Measurements from ENCODE around the gene LALBA.
A peak's percentile ranks its signal among the peaks of the same experiment; 100 is the strongest.
"Not testable (repeated sequence)": the region's sequence is repeated elsewhere in the genome, so short reads cannot be mapped to it uniquely, and the experiment has no call there.

Gene LALBA

DNA sequence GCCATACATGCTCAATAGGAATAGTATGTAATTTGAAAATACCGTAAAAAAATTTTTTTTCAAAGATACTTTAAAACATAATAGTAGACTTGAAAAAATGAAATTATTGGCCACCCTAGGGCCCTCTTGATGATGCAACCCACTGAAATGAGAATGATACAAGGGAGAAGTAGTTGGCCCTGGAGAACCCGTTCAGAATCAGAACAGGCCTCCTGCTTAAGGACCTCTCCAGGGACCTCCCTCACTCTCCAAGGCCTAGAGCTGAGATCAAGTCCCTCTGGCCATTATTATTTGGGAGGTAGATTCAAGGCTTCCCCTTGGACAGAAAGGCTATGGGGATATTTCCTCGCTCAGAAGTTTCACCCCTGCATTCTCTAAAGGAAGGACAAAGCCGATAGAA is 11.9 kb downstream of the LALBA start:
- no peak overlapping the region for H3K4me3 ChIP-seq (ENCODE audit: low read depth, low read length)
- in situ Hi-C loops (cut with HindIII; ENCODE audit: low sequenced_read_pairs): no loop called here
- TF ChIP-seq, protein P1, sequence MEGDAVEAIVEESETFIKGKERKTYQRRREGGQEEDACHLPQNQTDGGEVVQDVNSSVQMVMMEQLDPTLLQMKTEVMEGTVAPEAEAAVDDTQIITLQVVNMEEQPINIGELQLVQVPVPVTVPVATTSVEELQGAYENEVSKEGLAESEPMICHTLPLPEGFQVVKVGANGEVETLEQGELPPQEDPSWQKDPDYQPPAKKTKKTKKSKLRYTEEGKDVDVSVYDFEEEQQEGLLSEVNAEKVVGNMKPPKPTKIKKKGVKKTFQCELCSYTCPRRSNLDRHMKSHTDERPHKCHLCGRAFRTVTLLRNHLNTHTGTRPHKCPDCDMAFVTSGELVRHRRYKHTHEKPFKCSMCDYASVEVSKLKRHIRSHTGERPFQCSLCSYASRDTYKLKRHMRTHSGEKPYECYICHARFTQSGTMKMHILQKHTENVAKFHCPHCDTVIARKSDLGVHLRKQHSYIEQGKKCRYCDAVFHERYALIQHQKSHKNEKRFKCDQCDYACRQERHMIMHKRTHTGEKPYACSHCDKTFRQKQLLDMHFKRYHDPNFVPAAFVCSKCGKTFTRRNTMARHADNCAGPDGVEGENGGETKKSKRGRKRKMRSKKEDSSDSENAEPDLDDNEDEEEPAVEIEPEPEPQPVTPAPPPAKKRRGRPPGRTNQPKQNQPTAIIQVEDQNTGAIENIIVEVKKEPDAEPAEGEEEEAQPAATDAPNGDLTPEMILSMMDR (IDR thresholded peaks at IDR 0.05; ENCODE audit: low read depth, low read length): no peak
- DNase-seq (ENCODE audit: low read depth, low spot score): no peak

DNA sequence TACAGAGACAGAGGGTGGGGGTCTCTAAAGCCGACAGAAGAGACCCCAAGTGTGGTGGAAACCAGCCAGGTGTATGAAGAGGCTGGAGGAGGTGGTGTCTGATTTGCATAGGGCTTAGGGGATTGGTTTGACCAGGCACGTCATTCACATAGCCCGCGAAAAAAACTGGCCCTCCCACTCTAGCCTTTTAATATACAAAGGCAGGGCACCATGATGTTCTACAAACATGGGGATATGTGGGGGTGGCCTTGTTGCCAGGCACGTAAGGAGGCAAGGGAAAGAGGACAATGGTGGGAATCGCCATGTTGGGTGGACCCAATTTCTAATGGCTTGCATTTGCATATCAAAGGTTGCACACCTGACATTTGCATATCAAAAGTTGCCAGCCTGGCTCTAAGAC is 13.2 kb downstream of the LALBA start:
- in situ Hi-C loops (cut with HindIII; ENCODE audit: low sequenced_read_pairs): no loop called here
- no peak overlapping the region for H3K4me3 ChIP-seq (ENCODE audit: low read depth, low read length)
- TF ChIP-seq, protein P1 (IDR thresholded peaks at IDR 0.05; ENCODE audit: low read depth, low read length): no peak
- no peak for DNase-seq (ENCODE audit: low read depth, low spot score)

DNA sequence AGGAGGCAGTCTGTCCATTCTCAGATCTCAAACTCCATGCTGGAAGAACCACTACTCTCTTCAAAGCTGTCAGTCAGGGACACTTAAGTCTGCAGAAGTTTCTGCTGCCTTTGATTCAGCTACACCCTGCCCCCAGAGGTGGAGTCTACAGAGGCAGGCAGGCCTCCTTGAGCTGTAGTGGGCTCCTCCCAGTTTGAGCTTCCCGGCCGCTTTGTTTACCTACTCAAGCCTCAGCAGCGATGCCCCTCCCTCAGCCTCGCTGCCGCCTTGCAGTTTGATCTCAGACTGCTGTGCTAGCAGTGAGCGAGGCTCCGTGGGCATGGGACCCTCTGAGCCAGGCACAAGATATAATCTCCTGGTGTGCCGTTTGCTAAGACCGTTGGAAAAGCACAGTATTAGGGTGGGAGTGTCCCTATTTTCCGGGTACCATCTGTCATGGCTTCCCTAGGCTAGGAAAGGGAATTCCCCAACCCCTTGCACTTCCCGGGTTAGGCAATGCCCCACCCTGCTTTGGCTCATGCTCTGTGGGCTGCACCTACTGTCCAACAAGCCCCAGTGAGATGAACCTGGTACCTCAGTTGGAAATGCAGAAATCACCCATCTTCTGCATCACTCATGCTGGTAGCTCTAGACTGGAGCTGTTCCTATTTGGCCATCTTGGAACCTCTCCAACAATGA is 16.0 kb downstream of the LALBA start:
- DNase-seq (ENCODE audit: low read depth, low spot score); in situ Hi-C loops (cut with HindIII; ENCODE audit: low sequenced_read_pairs); H3K4me3 ChIP-seq (ENCODE audit: low read depth, low read length): not testable (repeated sequence)

GRCh38 chr12:48551636-48552035 is 18.2 kb downstream of the LALBA start:
- in situ Hi-C loops (cut with HindIII; ENCODE audit: low sequenced_read_pairs); H3K4me3 ChIP-seq (ENCODE audit: low read depth, low read length); DNase-seq (ENCODE audit: low read depth, low spot score): not testable (repeated sequence)

DNA sequence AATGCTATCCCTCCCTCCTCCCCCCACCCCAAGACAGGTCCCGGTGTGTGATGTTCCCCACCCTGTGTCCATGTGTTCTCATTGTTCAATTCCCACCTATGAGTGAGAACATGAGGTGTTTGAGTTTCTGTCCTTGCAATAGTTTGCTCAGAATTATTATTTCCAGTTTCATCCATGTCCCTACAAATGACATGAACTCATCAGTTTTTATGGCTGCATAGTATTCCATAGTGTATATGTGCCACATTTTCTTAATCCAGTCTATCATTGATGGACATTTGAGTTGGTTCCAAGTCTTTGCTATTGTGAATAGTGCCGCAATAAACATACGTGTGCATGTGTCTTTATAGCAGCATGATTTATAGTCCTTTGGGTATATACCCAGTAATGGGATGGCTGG is 22.8 kb downstream of the LALBA start:
- DNase-seq (ENCODE audit: low read depth, low spot score); H3K4me3 ChIP-seq (ENCODE audit: low read depth, low read length); in situ Hi-C loops (cut with HindIII; ENCODE audit: low sequenced_read_pairs): not testable (repeated sequence)

- in situ Hi-C loops (cut with HindIII; ENCODE audit: low sequenced_read_pairs): no loop called here
- no peak for DNase-seq (ENCODE audit: low read depth, low spot score)
- H3K4me3 ChIP-seq (ENCODE audit: low read depth, low read length): no peak overlapping the region
- TF ChIP-seq, protein P1 (IDR thresholded peaks at IDR 0.05; ENCODE audit: low read depth, low read length): no peak
These were observed 23.9 kb downstream of the LALBA start for GRCh38 chr12:48545833-48546469.

DNA sequence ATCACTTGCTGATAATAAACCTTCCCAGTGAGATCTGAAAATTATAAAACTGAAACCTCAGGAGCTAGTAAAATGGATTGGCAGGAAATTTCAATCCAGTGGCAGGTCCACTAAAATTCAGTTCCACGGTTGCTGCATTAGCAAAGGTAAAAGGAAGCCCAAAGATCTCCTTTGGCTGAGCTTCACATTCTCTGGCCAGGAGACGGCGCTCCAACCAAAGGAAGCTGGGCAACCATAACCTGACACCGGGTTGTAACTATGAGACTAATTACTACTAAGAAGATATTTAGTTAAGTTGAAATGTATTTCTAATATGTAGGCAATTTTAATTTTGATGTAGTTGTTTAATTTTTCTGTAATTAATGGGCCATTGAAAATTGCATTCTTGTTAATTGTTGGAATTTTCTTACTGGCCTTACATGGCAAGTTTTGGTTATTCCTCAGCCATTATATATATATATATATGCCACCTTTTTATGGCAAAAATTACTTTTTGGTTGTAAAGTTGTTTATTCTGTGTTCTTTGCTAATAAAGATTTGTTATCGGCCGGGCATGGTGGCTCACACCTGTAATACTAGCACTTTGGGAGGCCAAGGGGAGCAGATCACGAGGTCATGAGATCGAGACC is 27.4 kb downstream of the LALBA start:
- no peak overlapping the region for H3K4me3 ChIP-seq (ENCODE audit: low read depth, low read length)
- in situ Hi-C loops (cut with HindIII; ENCODE audit: low sequenced_read_pairs): no loop called here
- TF ChIP-seq, protein P1 (IDR thresholded peaks at IDR 0.05; ENCODE audit: low read depth, low read length): peak; percentile 53
- no peak for DNase-seq (ENCODE audit: low read depth, low spot score)

- no peak for DNase-seq (ENCODE audit: low read depth, low spot score)
- H3K4me3 ChIP-seq (ENCODE audit: low read depth, low read length): no peak overlapping the region
- in situ Hi-C loops (cut with HindIII; ENCODE audit: low sequenced_read_pairs): no loop called here
- TF ChIP-seq, protein P1 (IDR thresholded peaks at IDR 0.05; ENCODE audit: low read depth, low read length): no peak
These were observed 33.2 kb downstream of the LALBA start for GRCh38 chr12:48536602-48537001.
